IPS-NIHi7 (cell line): ENCODE measurements around the gene PEPD.
"Not testable (repeated sequence)": the region's sequence is repeated elsewhere in the genome, so short reads cannot be mapped to it uniquely, and the experiment has no call there.

ENCODE experiments used
- DNase-seq: peaks from one replicate; pipeline ENCODE4 v3.0.0; 2012; ENCODE audit warnings: mixed read lengths; ENCODE audit errors: extremely low spot score

The PEPD gene

GRCh38 chr19:33521480-33522370 is at the start of gene PEPD:
Gene PEPD, minus strand, starts transcription at chr19:33521791. Its CDS starts 31 bp downstream, at chr19:33521760.
- peak; percentile 100 for DNase-seq

GRCh38 chr19:33569821-33570220 is 48.2 kb upstream of the PEPD start:
- DNase-seq: no peak

GRCh38 chr19:33568706-33569105 is 47.1 kb upstream of the PEPD start:
- DNase-seq: no peak

- no peak for DNase-seq
Observed at GRCh38 chr19:33564836-33565338, 43.3 kb upstream of the PEPD start.

- no peak for DNase-seq
Observed at GRCh38 chr19:33562636-33563035, 41.0 kb upstream of the PEPD start.

GRCh38 chr19:33561666-33562065 is 40.1 kb upstream of the PEPD start:
- DNase-seq: not testable (repeated sequence)

- DNase-seq: no peak
Observed at GRCh38 chr19:33561261-33561660, 39.7 kb upstream of the PEPD start.

GRCh38 chr19:33559996-33560395 is 38.4 kb upstream of the PEPD start:
- DNase-seq: no peak

- DNase-seq: no peak
Observed at GRCh38 chr19:33558856-33559255, 37.3 kb upstream of the PEPD start.

GRCh38 chr19:33558151-33558550 is 36.6 kb upstream of the PEPD start:
- no peak for DNase-seq

GRCh38 chr19:33557720-33558119 is 36.1 kb upstream of the PEPD start:
- DNase-seq: no peak

- no peak for DNase-seq
Observed at GRCh38 chr19:33557196-33557595, 35.6 kb upstream of the PEPD start.

- no peak for DNase-seq
Observed at GRCh38 chr19:33556261-33556660, 34.7 kb upstream of the PEPD start.

- not testable (repeated sequence) for DNase-seq
Observed at GRCh38 chr19:33555726-33556125, 34.1 kb upstream of the PEPD start.

- DNase-seq: no peak
Observed at GRCh38 chr19:33554821-33555220, 33.2 kb upstream of the PEPD start.

GRCh38 chr19:33554391-33554790 is 32.8 kb upstream of the PEPD start:
- no peak for DNase-seq

- DNase-seq: no peak
Observed at GRCh38 chr19:33553530-33554310, 32.1 kb upstream of the PEPD start.

- no peak for DNase-seq
Observed at GRCh38 chr19:33552928-33553279, 31.3 kb upstream of the PEPD start.

- DNase-seq: no peak
Observed at GRCh38 chr19:33552191-33552927, 30.8 kb upstream of the PEPD start.

- no peak for DNase-seq
Observed at GRCh38 chr19:33551676-33552075, 30.1 kb upstream of the PEPD start.

GRCh38 chr19:33550768-33551167 is 29.2 kb upstream of the PEPD start:
- DNase-seq: no peak

- DNase-seq: no peak
Observed at GRCh38 chr19:33547676-33548075, 26.1 kb upstream of the PEPD start.
